ENCODE data around the gene KRTAP5-1.

DNA sequence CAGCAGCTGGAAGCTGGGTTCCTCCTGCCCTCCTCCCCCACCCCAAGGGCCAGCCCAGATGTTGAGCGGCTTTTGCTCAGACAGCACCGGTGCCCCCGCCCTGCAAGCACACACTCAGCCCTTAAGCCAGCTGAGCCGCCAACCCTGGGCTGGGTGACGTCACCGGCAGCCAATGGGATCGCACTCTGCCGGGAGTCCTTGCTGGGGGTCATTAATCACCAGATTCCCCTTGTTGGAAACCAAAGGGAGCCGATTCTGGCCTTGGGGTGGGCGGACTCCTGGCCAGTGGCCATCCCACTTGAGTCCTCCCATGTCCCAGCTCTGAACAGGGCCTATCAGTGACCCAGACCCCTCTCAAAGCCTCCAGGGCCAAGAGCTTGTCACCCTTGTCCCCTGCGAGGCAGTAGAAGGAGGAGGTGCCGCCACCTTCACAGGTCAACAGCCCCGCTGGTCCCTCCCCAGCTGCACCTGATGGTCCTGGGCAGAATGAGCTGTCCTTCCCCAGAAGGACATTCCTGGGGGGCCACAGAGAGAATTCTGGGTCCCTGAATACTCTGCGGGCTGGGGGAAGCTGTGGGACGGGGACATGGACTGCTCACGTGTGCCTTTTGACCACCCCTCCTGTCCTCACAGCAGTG, 20.4 kb downstream of the KRTAP5-1 start:
- TF ChIP-seq, protein P1, sequence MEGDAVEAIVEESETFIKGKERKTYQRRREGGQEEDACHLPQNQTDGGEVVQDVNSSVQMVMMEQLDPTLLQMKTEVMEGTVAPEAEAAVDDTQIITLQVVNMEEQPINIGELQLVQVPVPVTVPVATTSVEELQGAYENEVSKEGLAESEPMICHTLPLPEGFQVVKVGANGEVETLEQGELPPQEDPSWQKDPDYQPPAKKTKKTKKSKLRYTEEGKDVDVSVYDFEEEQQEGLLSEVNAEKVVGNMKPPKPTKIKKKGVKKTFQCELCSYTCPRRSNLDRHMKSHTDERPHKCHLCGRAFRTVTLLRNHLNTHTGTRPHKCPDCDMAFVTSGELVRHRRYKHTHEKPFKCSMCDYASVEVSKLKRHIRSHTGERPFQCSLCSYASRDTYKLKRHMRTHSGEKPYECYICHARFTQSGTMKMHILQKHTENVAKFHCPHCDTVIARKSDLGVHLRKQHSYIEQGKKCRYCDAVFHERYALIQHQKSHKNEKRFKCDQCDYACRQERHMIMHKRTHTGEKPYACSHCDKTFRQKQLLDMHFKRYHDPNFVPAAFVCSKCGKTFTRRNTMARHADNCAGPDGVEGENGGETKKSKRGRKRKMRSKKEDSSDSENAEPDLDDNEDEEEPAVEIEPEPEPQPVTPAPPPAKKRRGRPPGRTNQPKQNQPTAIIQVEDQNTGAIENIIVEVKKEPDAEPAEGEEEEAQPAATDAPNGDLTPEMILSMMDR (IDR thresholded peaks at IDR 0.05): no peak
- TF ChIP-seq POLR2AphosphoS5 (IDR thresholded peaks at IDR 0.05) (no peak), POLR2A (IDR thresholded peaks at IDR 0.05) (no peak), EP300 (IDR thresholded peaks at IDR 0.05) (no peak)

All from stomach (tissue), 4 donors.